Stomach (tissue), 9 donors: ENCODE measurements around the gene UBAP2. TPM values are rescaled to one million over a fixed set of nuclear protein-coding genes. Genes with fewer than 3 reads are reported as not detected.
A peak's percentile ranks its signal among the peaks of the same experiment; 100 is the strongest.

ENCODE experiments used
- DNase-seq, 2 donors: peaks; one replicate each; pipeline versions ENCODE4 v3.0.0 to v3.0.0-alpha.2; 2013 to 2019
- H3K27ac ChIP-seq, 5 donors: fragments of 200-600 bp in 4 of 5; sonication (generic) in 4 of 5; one replicate each; pipeline ENCODE4 v1.5.1; 2013 to 2019; ENCODE audit warnings: mild to moderate bottlenecking in 1 of 5, moderate library complexity in 1 of 5
- H3K27me3 ChIP-seq, 3 donors: fragments of 200-600 bp; sonication (generic); one replicate each; pipeline ENCODE4 v1.5.1; 2017 to 2019; ENCODE audit warnings: mixed run types in 1 of 3
- H3K36me3 ChIP-seq, 4 donors: fragments of 200-600 bp; sonication (generic); 1 replicate in 3 of 4; 2 replicates in 1 of 4; pipeline ENCODE4 v1.5.1; 2016 to 2019
- H3K4me1 ChIP-seq, 4 donors: fragments of 200-600 bp; sonication (generic); one replicate each; pipeline ENCODE4 v1.5.1; 2016 to 2019
- H3K4me3 ChIP-seq, 4 donors: fragments of 200-600 bp; sonication (generic) in 3 of 4; one replicate each; pipeline ENCODE4 v1.5.1; 2016 to 2019; ENCODE audit warnings: mild to moderate bottlenecking in 1 of 4
- H3K9me3 ChIP-seq, 4 donors: fragments of 200-600 bp; sonication (generic); one replicate each; pipeline ENCODE4 v1.5.1; 2016 to 2019
- CTCF ChIP-seq, 7 experiments: fragments of 450-650 bp in 4 of 7; fragments of 200-600 bp in 3 of 7; sonication (generic) in 3 of 7; IDR thresholded peaks; one replicate each; pipeline ENCODE4 v1.5.1; 2016 to 2019; ENCODE audit warnings: antibody characterized with exemption in 7 of 7, control low read depth in 2 of 7, mild to moderate bottlenecking in 1 of 7
- EP300 ChIP-seq: sonication (generic); formaldehyde crosslinking; IDR thresholded peaks from one replicate; pipeline ENCODE4 v1.6.1; 2017; ENCODE audit warnings: antibody characterized with exemption
- POLR2A ChIP-seq, 4 donors: fragments of 450-650 bp; IDR thresholded peaks; one replicate each; pipeline ENCODE4 v1.6.1; 2016; ENCODE audit warnings: antibody characterized with exemption in 4 of 4, control low read depth in 2 of 4, mild to moderate bottlenecking in 1 of 4, moderate library complexity in 1 of 4
- POLR2AphosphoS5 ChIP-seq, 3 donors: sonication (generic); formaldehyde crosslinking; IDR thresholded peaks; one replicate each; pipeline ENCODE4 v1.6.1; 2016; ENCODE audit warnings: antibody characterized with exemption in 3 of 3
- WGBS, 5 donors: extraction: QIAGEN DNeasy Blood & Tissue Kit in 3 of 5; methylation state at CpG; one replicate each; pipeline versions ENCODE4 v1.1.5 to v1.1.7; 2013 to 2018; 5-methylcytosine and 5-hydroxymethylcytosine counted together
- intact Hi-C: fragments of 100-400 bp; cut with DNase I; formaldehyde crosslinking; loops from one replicate; pipeline ENCODE4 v1.15.1; 2023; ENCODE audit warnings: low total_unique reads
- polyA plus RNA-seq, 3 donors: library from polyadenylated mRNA; stranded (reverse); fragments of 200-250 nt; gene quantifications; one replicate each; pipeline ENCODE4 v1.2.3, GENCODE V29; 2013
- total RNA-seq, 5 donors: library from RNA; depleted of rRNA; stranded (reverse); fragments of >200 nt; gene quantifications; one replicate each; pipeline versions ENCODE4 v1.1.0 to v1.2.3, GENCODE V29; 2014 to 2016
- donor health status: healthy with polysubstance abuse.
- donor health status: Bipolar disorder and iron deficiency.
- donor health status: healthy.

UBAP2 gene
- total and polyA plus RNA-seq, 8 donors = 7.0 to 82.9 (median 20.2) TPM

- DNase-seq = peak; percentile 47 to 89
- H3K4me3 ChIP-seq = no peak overlapping the region
- no peaks in the 10 kb centered on the region for H3K27me3 ChIP-seq
- H3K9me3 ChIP-seq = no peaks in the 10 kb centered on the region
- no peaks in the 10 kb centered on the region for H3K36me3 ChIP-seq
- TF ChIP-seq POLR2A (IDR thresholded peaks at IDR 0.05) (no peak), EP300 (no peak), POLR2AphosphoS5 (IDR thresholded peaks at IDR 0.05) (peak in 2 of 3 donors; percentile 11 to 77), CTCF (IDR thresholded peaks at IDR 0.05) (no peak)
- intact Hi-C loops = no loop called here
- peak overlapping the region; percentile 34 to 82 (median 71) for H3K27ac ChIP-seq
- 14 to 29% (median 24%) methylated on average over 5 of the region's 5 CpGs for WGBS, 5 donors
- peaks cover 10 to 34% (median 24%) of the 10 kb centered on the region in 4 donors for H3K4me1 ChIP-seq
These were observed 24.3 kb upstream of the UBAP2 start for GRCh38 chr9:34072868-34073590.

DNA sequence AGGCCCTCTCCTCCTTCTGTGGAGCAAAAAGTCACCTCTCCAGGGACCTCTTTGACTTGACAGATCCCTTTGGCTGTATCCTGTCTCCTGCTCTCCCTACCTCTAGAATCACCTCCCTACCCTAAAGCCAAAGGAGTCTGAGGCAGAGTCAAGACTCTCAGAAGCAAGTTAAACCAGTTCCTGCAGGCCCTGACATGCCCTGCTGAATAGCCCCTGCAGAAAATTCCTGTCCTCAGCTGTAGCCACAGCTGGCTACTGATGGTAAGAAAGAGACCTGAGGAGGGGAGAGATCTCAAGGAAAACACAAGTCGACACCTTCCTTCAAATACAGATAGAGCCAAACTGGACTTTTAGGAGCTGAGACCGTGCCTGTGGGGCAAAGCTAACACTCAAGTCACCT, 23.7 kb upstream of the UBAP2 start:
- intact Hi-C loops = no loop called here
- Histone ChIP-seq H3K9me3 (no peaks in the 10 kb centered on the region), H3K4me1 (peaks cover 10 to 34% (median 24%) of the 10 kb centered on the region in 4 donors), H3K27me3 (no peaks in the 10 kb centered on the region), H3K27ac (peak overlapping the region; percentile 34 to 82 (median 71)), H3K36me3 (no peaks in the 10 kb centered on the region), H3K4me3 (no peak overlapping the region)
- TF ChIP-seq CTCF (IDR thresholded peaks at IDR 0.05) (no peak), POLR2A (IDR thresholded peaks at IDR 0.05) (no peak), POLR2AphosphoS5 (IDR thresholded peaks at IDR 0.05) (no peak), EP300 (no peak)
- WGBS, 5 donors = 48 to 72% (median 57%) methylated on average over 2 of the region's 2 CpGs
- peak; percentile 26 to 74 for DNase-seq

GRCh38 chr9:34070606-34071324, 22.1 kb upstream of the UBAP2 start:
- intact Hi-C loops = no loop called here
- 61 to 78% (median 73%) methylated on average over 5 of the region's 5 CpGs for WGBS, 5 donors
- H3K4me3 ChIP-seq = no peak overlapping the region
- H3K9me3 ChIP-seq = no peaks in the 10 kb centered on the region
- no peak for TF ChIP-seq EP300
- TF ChIP-seq POLR2AphosphoS5 (IDR thresholded peaks at IDR 0.05) = no peak
- no peak for TF ChIP-seq CTCF (IDR thresholded peaks at IDR 0.05)
- TF ChIP-seq POLR2A (IDR thresholded peaks at IDR 0.05) = no peak
- H3K27me3 ChIP-seq = no peaks in the 10 kb centered on the region
- peak in 1 of 2 donors; percentile 13 for DNase-seq
- no peaks in the 10 kb centered on the region for H3K36me3 ChIP-seq
- peaks cover 10 to 34% (median 24%) of the 10 kb centered on the region in 4 donors for H3K4me1 ChIP-seq
- H3K27ac ChIP-seq = peak overlapping the region in 1 of 5 donors; percentile 10

- WGBS, 5 donors = 74 to 88% (median 82%) methylated on average over 6 of the region's 6 CpGs
- no peak overlapping the region for H3K27ac ChIP-seq
- H3K4me3 ChIP-seq = no peak overlapping the region
- no peak for DNase-seq
- TF ChIP-seq POLR2A (IDR thresholded peaks at IDR 0.05) (no peak), EP300 (no peak), CTCF (IDR thresholded peaks at IDR 0.05) (no peak), POLR2AphosphoS5 (IDR thresholded peaks at IDR 0.05) (no peak)
- peaks cover 10 to 34% (median 24%) of the 10 kb centered on the region in 4 donors for H3K4me1 ChIP-seq
- intact Hi-C loops = no loop called here
- H3K27me3 ChIP-seq = no peaks in the 10 kb centered on the region
- H3K36me3 ChIP-seq = no peaks in the 10 kb centered on the region
- no peaks in the 10 kb centered on the region for H3K9me3 ChIP-seq
These were observed 21.1 kb upstream of the UBAP2 start for GRCh38 chr9:34069831-34070230.
